SK-N-SH (cell line): ENCODE measurements around the gene COL8A2.

ENCODE experiments used
- CTCF ChIP-seq: fragments of 200-600 bp; sonication (generic); IDR thresholded peaks from 2 replicates; pipeline ENCODE4 v1.6.1; 2017; ENCODE audit warnings: antibody characterized with exemption, mild to moderate bottlenecking, moderate library complexity
- EP300 ChIP-seq, 2 experiments: IDR thresholded peaks; 2 replicates each; pipeline versions ENCODE4 v1.4.0 to v1.6.1; 2012; ENCODE audit warnings: borderline replicate concordance in 1 of 2, low read depth in 1 of 2, low read length in 1 of 2
- FOXM1 ChIP-seq: IDR thresholded peaks from 2 replicates; pipeline ENCODE4 v1.4.0; 2012; ENCODE audit warnings: low read depth, mild to moderate bottlenecking
- GATA2 ChIP-seq: sonication (generic); formaldehyde crosslinking; IDR thresholded peaks from 2 replicates; pipeline ENCODE4 v1.5.0; 2020; ENCODE audit warnings: mild to moderate bottlenecking, missing genetic modification reagents
- NFIC ChIP-seq: IDR thresholded peaks from 2 replicates; pipeline ENCODE4 v1.4.0; 2012; ENCODE audit warnings: borderline replicate concordance
- POLR2AphosphoS5 ChIP-seq: IDR thresholded peaks from 2 replicates; pipeline ENCODE4 v1.6.1; 2012; ENCODE audit warnings: low read depth, low read length

- TF ChIP-seq GATA2 (no peak), FOXM1 (no peak), CTCF (no peak), NFIC (no peak), EP300 (IDR thresholded peaks at IDR 0.05; ENCODE audit: borderline replicate concordance in 1 of 2, low read depth in 1 of 2, low read length in 1 of 2) (no peak), POLR2AphosphoS5 (no peak)
Observed at GRCh38 chr1:36164361-36164760, 39.3 kb upstream of the COL8A2 start.
